Fibroblast of pulmonary artery (primary cell): ENCODE measurements around the gene FANCC.

ENCODE experiments used
- DNase-seq: peaks from one replicate; pipeline ENCODE4 v3.0.0-alpha.2; 2010; ENCODE audit warnings: low read depth
- H3K4me3 ChIP-seq: replicated peaks from 2 replicates; pipeline ENCODE4 v1.5.1; 2011; ENCODE audit warnings: low read depth, mild to moderate bottlenecking, control low read depth, low read length, moderate library complexity
- TF ChIP-seq, protein P1 (sequence below): IDR thresholded peaks from 2 replicates; pipeline ENCODE4 v1.5.1; 2011; ENCODE audit warnings: mild to moderate bottlenecking, control low read depth, low read length, inconsistent platforms; ENCODE audit errors: missing control alignments

The FANCC gene

DNA sequence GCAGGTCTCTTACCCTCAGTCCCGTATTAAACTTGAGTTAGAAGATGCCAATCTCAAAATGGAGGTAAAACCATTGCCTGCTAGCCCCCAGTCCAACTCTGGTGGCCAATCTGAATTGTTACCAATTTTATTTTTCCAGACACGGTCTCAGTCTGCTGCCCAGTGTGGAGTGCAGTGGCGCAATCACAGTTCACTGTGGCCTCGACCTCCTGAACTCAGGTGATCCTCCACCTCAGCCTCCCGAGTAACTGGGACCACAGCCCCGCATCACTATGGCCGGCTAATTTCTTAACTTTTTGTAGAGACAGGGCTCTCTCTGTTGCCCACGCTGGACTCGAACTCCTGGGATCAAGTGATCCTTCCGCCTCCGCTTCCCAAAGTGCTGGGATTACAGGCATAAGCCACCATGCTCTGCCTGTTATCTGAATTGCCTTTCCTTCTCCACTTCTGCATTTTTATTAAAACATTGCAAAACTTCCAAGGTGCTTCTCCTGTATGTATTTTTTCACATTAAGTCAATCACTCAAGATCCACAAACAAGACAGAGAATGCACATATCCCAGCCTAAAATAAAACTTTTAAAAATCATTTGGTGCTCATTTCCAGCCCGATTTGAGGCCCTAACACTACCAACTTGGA is 2.3 kb downstream of the FANCC start:
- H3K4me3 ChIP-seq = no peak overlapping the region
- DNase-seq = no peak
- TF ChIP-seq, protein P1, sequence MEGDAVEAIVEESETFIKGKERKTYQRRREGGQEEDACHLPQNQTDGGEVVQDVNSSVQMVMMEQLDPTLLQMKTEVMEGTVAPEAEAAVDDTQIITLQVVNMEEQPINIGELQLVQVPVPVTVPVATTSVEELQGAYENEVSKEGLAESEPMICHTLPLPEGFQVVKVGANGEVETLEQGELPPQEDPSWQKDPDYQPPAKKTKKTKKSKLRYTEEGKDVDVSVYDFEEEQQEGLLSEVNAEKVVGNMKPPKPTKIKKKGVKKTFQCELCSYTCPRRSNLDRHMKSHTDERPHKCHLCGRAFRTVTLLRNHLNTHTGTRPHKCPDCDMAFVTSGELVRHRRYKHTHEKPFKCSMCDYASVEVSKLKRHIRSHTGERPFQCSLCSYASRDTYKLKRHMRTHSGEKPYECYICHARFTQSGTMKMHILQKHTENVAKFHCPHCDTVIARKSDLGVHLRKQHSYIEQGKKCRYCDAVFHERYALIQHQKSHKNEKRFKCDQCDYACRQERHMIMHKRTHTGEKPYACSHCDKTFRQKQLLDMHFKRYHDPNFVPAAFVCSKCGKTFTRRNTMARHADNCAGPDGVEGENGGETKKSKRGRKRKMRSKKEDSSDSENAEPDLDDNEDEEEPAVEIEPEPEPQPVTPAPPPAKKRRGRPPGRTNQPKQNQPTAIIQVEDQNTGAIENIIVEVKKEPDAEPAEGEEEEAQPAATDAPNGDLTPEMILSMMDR = no peak

DNA sequence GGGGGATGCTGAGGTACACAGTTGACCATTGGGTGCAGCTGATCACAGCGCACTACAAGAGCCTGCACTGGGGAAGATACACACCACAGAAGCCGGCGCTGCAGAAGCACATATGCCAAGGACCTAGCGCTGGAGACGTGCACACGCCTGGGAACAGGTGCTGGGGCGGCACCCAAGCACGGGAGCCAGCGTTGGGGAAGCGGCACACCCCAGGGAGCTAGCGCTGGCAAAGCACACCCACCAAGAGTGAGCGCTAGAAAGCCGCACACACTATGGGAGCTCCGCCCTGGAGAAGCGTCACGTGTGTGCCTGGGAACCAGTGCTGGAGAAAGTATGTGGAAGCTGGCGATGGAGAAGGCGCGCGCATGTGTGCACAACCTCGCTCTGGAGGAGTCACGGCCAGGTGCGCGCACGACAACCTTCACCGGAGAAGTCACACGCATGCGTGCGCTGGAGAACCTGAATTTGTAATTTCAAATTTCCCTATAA is 4.5 kb downstream of the FANCC start:
- peak overlapping the region; percentile 53 for H3K4me3 ChIP-seq
- peak; percentile 66 for DNase-seq
- TF ChIP-seq, protein P1 = no peak

DNA sequence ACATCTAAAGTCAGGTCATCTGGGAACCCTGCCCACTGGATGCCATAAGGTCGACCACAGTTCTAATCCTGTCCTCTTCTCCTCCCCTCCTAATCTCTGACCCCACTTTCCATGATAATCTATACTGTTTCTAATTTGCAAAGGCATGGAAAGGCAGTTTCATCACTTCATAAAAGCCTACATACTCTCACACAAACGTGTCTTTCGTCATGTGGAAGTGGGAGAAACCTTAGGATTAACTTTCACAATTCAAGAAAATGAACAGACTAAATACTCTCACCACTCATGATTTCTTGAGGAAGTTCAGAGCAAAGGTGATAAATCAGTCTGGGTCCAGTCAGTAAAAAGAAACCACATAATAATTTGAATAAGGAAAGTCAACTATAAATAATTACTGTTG is 5.5 kb downstream of the FANCC start:
- DNase-seq = no peak
- TF ChIP-seq, protein P1 = no peak
- no peak overlapping the region for H3K4me3 ChIP-seq

DNA sequence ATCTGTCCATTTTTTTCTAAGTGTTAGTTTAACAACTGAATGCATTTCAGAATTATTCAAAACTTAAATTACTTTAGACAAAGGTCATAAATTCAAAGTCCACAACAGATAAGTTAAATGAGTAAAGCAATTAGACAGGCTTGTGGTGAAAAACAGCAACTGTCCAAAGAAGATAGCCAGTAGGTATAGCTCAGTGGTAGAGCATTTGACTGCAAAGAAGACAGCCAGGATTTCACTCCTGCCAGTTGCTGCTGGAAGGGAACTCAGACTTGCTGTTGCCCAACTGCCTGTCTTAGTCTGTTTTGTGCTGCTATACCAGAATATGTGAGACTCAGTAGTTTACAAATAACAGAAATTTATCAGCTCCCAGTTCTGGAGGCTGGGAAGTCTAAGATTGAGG is 10.0 kb downstream of the FANCC start:
- TF ChIP-seq, protein P1 = no peak
- DNase-seq = no peak
- H3K4me3 ChIP-seq = no peak overlapping the region

DNA sequence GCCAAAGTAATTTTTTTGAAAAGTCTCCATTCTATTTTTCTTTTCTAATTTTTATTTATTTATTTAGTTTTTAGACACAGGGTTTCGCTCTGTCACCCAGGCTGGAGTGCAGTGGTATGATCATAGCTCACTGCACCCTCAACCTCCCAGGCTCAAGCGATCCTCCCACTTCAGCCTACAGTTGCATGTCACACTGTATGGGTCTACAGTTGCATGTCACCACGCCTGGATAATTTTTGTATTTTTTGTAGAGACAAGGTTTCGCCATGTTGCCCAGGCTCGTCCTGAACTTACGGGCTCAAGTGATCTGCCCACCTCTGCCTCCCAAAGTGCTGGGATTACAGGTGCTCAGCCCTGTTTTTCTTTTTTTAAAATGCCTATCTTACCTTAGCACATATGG is 10.7 kb downstream of the FANCC start:
- H3K4me3 ChIP-seq = no peak overlapping the region
- TF ChIP-seq, protein P1 = no peak
- DNase-seq = no peak

DNA sequence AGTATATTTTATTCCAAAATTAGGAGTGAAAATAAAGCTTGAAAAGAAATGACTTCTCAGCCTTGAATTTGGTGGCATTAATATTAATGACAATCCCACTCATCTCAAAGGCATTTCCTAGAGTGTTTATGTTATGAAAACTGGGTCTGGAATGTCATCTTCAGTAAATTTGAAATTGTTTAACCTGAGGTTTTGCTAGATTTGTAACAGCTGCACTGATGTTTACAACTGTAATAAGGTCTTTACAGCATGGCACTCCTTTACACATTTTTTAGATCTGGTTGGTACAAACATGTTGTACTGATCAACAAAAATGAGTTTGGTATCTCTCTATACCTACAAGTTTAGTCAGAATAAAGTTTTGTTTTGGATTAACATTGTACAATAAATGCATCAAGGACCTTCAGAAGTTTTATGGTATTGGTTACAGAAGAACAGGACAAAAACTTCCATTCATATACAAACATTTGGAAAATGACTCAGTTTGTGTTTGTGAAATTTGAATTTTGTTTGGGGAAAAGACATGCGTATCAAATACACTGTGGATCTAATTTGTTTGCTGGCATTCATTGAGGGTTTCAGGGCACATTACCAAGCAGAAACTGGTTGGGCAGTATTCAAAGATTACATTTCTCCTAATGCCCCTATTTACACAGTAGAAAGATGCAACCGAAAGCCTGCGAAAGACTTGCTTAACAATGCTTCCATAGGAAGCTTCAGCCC is 11.6 kb downstream of the FANCC start:
- peak; percentile 23 for DNase-seq
- H3K4me3 ChIP-seq = no peak overlapping the region

More for the DNA sequence above, 11.6 kb downstream of the FANCC start:
- TF ChIP-seq, protein P1 = no peak
